Chondrocyte (in vitro differentiated cells): Measurements from ENCODE around the gene WDR18. TPM values are rescaled to one million over a fixed set of nuclear protein-coding genes. Genes with fewer than 3 reads are reported as not detected.

Experiments
- DNase-seq: peaks from one replicate; pipeline ENCODE4 v3.0.0; 2021; ENCODE audit warnings: mixed read lengths, low spot score
- H3K27ac Mint-ChIP-seq: one replicate; pipeline ENCODE4 v1.8.0; 2021; ENCODE audit warnings: mild to moderate bottlenecking, moderate library complexity, mixed read lengths; ENCODE audit not compliant: unreplicated experiment
- H3K27me3 Mint-ChIP-seq: 2 replicates; pipeline ENCODE4 v1.8.0; 2021; ENCODE audit warnings: low read depth, mixed read lengths
- H3K36me3 Mint-ChIP-seq: 2 replicates; pipeline ENCODE4 v1.8.0; 2021; ENCODE audit warnings: low read depth, mixed read lengths
- H3K4me1 Mint-ChIP-seq: 2 replicates; pipeline ENCODE4 v1.8.0; 2021; ENCODE audit warnings: low read depth, mild to moderate bottlenecking, mixed read lengths
- H3K4me3 Mint-ChIP-seq: one replicate; pipeline ENCODE4 v1.8.0; 2021; ENCODE audit warnings: mild to moderate bottlenecking, moderate library complexity, mixed read lengths; ENCODE audit not compliant: unreplicated experiment
- H3K9me3 Mint-ChIP-seq: 2 replicates; pipeline ENCODE4 v1.8.0; 2021; ENCODE audit warnings: low read depth, mixed read lengths
- CTCF ChIP-seq: fragments of 200-600 bp; sonication (generic); IDR thresholded peaks from 2 replicates; pipeline ENCODE4 v1.5.0; 2021; ENCODE audit warnings: antibody characterized with exemption, mild to moderate bottlenecking, moderate library complexity
- total RNA-seq: library from RNA; stranded (reverse); gene quantifications from 3 replicates; pipeline ENCODE4 v1.2.1, GENCODE V29; 2021

The WDR18 gene
- total RNA-seq, 1 donor from 2014 or later: 48.5 TPM

DNA sequence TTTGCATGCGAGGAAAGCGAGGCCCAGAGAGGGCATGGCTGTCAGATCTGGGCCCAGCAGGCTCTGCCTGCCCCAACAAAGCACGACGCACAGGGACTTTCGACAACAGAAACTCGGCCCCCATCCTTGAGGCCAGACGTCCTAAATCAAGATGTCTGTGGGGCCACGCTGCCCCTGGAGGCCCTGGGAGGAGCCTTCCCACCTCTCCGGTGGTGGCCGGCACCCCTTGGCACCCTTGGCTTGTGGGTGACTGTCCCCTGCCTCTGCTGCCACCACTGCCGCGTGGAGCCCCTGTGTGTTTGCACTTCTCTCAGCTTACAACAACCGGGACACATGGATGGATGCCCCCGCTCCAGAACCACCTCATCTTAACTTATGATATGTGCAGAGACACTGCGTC lies 4.4 kb downstream of the WDR18 start:
- H3K36me3 Mint-ChIP-seq: peaks cover 10% of the 10 kb centered on the region
- DNase-seq: no peak
- no peak overlapping the region for H3K27ac Mint-ChIP-seq
- H3K27me3 Mint-ChIP-seq: no peaks in the 10 kb centered on the region
- H3K9me3 Mint-ChIP-seq: no peaks in the 10 kb centered on the region
- peaks cover 12% of the 10 kb centered on the region for H3K4me1 Mint-ChIP-seq
- no peak overlapping the region for H3K4me3 Mint-ChIP-seq
- TF ChIP-seq CTCF: no peak

GRCh38 chr19:989381-990081 lies 5.4 kb downstream of the WDR18 start:
- peak; percentile 66 for TF ChIP-seq CTCF
- Mint-ChIP-seq H3K27me3 (no peaks in the 10 kb centered on the region), H3K9me3 (no peaks in the 10 kb centered on the region), H3K27ac (no peak overlapping the region), H3K4me1 (peaks cover 10% of the 10 kb centered on the region), H3K4me3 (no peak overlapping the region), H3K36me3 (peaks cover 10% of the 10 kb centered on the region)
- DNase-seq: no peak

- Mint-ChIP-seq H3K27ac (no peak overlapping the region), H3K4me1 (peaks cover 3% of the 10 kb centered on the region), H3K27me3 (no peaks in the 10 kb centered on the region), H3K36me3 (peaks cover 10% of the 10 kb centered on the region), H3K9me3 (no peaks in the 10 kb centered on the region), H3K4me3 (no peak overlapping the region)
- no peak for TF ChIP-seq CTCF
- peak; percentile 94 for DNase-seq
Measured at GRCh38 chr19:990119-990571, 6.0 kb downstream of the WDR18 start.

DNA sequence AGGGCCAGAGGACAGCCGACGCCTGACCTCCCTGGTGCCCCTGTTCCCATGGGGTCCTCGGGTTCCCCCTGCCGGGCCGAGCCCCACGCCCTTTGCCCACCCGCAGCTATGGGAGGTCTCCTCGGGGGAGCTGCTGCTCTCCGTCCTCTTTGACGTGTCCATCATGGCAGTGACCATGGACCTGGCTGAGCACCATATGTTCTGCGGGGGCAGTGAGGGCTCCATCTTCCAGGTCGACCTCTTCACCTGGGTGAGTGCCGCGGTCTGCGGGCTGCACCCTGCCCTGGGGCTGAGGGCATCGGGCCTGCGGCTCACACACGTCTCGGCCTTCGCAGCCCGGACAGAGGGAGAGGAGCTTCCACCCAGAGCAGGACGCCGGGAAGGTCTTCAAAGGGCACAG lies 6.6 kb downstream of the WDR18 start:
- Mint-ChIP-seq H3K4me1 (no peaks in the 10 kb centered on the region), H3K4me3 (no peak overlapping the region), H3K27ac (no peak overlapping the region), H3K27me3 (no peaks in the 10 kb centered on the region), H3K36me3 (peaks cover 10% of the 10 kb centered on the region), H3K9me3 (no peaks in the 10 kb centered on the region)
- no peak for TF ChIP-seq CTCF
- DNase-seq: peak; percentile 90

GRCh38 chr19:991174-991931 lies 7.2 kb downstream of the WDR18 start:
- H3K9me3 Mint-ChIP-seq: no peaks in the 10 kb centered on the region
- no peak overlapping the region for H3K4me3 Mint-ChIP-seq
- DNase-seq: no peak
- H3K27ac Mint-ChIP-seq: no peak overlapping the region
- no peak for TF ChIP-seq CTCF
- H3K36me3 Mint-ChIP-seq: peaks cover 10% of the 10 kb centered on the region
- peaks cover 2% of the 10 kb centered on the region for H3K4me1 Mint-ChIP-seq
- peaks cover under 1% of the 10 kb centered on the region for H3K27me3 Mint-ChIP-seq
